ENCODE results near the gene KLHL21. TPM values are rescaled to one million over a fixed set of nuclear protein-coding genes. Genes with fewer than 3 reads are reported as not detected.

KLHL21 gene
- total and polyA plus RNA-seq, 2 donors (not counting 1 experiment from before 2014, with no cell fraction given), result 14.4 to 29.9 TPM

DNA sequence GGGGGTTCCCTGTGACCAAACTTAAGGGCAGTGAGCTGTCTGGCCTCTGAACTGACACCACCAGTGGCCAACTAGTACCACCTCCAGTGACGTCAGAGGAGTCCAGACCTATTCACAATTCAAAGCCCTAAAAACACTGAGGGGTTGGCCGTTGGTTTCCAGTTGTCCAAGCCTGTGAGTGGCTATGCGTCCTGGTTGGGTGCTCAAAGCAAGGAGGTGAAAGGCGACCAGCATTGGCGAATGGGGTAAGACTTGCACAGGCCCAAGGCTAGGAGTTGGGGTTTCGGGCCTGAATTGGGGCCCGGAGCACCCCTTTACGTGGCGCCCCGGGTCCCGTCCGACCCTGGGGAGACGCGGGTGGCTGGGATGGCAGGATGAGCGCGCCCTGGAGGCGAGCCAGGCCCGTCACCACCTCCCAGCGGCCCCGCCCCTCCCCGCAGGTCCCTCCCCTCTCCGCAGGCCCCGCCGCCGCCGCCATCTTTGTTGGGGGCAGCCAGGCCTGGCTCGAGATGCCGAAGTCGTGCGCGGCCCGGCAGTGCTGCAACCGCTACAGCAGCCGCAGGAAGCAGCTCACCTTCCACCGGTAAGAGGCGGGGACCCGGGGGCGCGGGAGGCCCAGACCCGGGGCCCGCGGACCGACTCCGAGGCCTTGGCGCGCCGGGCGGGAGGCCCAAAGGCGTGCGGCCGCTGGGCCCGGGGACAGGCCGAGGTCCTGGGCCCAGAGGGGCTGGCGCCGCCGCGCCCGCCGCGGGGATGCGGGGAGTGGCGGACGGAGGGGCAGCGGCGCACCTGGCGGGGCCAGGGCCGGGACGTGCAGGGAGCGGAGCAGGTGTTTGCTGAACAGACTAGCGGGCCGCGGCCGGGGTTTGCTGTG, 22.3 kb upstream of the KLHL21 start, which contains the start of gene THAP3:
THAP3 (plus strand) TSS at position 159 of the 874 bp plus-strand sequence; CDS start at position 510, 351 bp downstream.
- peak within 1 kb of the TSS; percentile 72 for H3K9ac ChIP-seq (ENCODE audit: low read length)
- 2% methylated on average over 72 of the region's 73 CpGs for WGBS (ENCODE audit: insufficient coverage)
- peak within 1 kb of the TSS; percentile 84 for H3K4me2 ChIP-seq (replicated peaks; ENCODE audit: low read depth, low read length, poor library complexity, severe bottlenecking)
- peaks cover 46% of the 10 kb centered on the region for H3K79me2 ChIP-seq (ENCODE audit: control insufficient read depth, insufficient read depth, low read length)
- H3K27ac ChIP-seq (ENCODE audit: low read length in 2 of 2), result peak within 1 kb of the TSS in 1 of 2 donors; percentile 27
- Mint-ChIP-seq H3K4me1 (peaks cover 31% of the 10 kb centered on the region), H3K9me3 (ENCODE audit: insufficient read depth) (no peaks in the 10 kb centered on the region), H3K4me3 (peak within 1 kb of the TSS; percentile 93), H3K27me3 (no peaks in the 10 kb centered on the region), H3K27ac (peak within 1 kb of the TSS; percentile 81)
- ATAC-seq (ENCODE audit: low read depth), result peak; percentile 98
- peaks cover 38% of the 10 kb centered on the region for H4K20me1 ChIP-seq (ENCODE audit: control insufficient read depth, insufficient read depth, low read length, poor library complexity, severe bottlenecking)
- H3K9me3 ChIP-seq (ENCODE audit: control extremely low read depth in 1 of 3, control insufficient read depth in 2 of 3, insufficient read depth in 1 of 3, low read length in 2 of 3), result no peaks in the 10 kb centered on the region
- peaks cover 13 to 32% of the 10 kb centered on the region in 2 donors for H3K4me1 ChIP-seq (ENCODE audit: control insufficient read depth in 2 of 2, insufficient read depth in 2 of 2, low read length in 2 of 2)
- H3K36me3 ChIP-seq (replicated peaks in 1 of 2; ENCODE audit: control extremely low read depth in 1 of 2, control insufficient read depth in 1 of 2, extremely low read depth in 1 of 2, insufficient read depth in 2 of 2, low read length in 1 of 2), result peaks cover 3 to 26% of the 10 kb centered on the region in 2 experiments
- POLR2A ChIA-PET, result interaction anchor here (0.7 to 1.6 kb wide), 3 partner anchors 11 to 40 kb away, joined by 3 to 8 read pairs (median 4); partner anchors contain the start of gene PHF13
- CTCF ChIA-PET, result interaction anchor here (0.6 to 2.5 kb wide), 4 partner anchors 21 to 67 kb away, joined by 3 to 16 read pairs (median 4); partner anchors contain the start of gene KLHL21
- peak; percentile 92 for DNase-seq
- H2AFZ ChIP-seq (ENCODE audit: insufficient read depth, low read depth, low read length, poor library complexity, severe bottlenecking), result peak within 1 kb of the TSS; percentile 78
- TF ChIP-seq, protein P1, sequence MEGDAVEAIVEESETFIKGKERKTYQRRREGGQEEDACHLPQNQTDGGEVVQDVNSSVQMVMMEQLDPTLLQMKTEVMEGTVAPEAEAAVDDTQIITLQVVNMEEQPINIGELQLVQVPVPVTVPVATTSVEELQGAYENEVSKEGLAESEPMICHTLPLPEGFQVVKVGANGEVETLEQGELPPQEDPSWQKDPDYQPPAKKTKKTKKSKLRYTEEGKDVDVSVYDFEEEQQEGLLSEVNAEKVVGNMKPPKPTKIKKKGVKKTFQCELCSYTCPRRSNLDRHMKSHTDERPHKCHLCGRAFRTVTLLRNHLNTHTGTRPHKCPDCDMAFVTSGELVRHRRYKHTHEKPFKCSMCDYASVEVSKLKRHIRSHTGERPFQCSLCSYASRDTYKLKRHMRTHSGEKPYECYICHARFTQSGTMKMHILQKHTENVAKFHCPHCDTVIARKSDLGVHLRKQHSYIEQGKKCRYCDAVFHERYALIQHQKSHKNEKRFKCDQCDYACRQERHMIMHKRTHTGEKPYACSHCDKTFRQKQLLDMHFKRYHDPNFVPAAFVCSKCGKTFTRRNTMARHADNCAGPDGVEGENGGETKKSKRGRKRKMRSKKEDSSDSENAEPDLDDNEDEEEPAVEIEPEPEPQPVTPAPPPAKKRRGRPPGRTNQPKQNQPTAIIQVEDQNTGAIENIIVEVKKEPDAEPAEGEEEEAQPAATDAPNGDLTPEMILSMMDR (IDR thresholded peaks at IDR 0.05), result peak; percentile 57
- no peak for TF ChIP-seq EZH2 (IDR thresholded peaks at IDR 0.05; ENCODE audit: borderline replicate concordance, insufficient read depth, low read depth, low read length, poor library complexity, severe bottlenecking)
- H3K27me3 ChIP-seq (replicated peaks in 1 of 4; ENCODE audit: control extremely low read depth in 1 of 4, control insufficient read depth in 3 of 4, insufficient read depth in 4 of 4, low read length in 3 of 4), result no peaks in the 10 kb centered on the region
- peak within 1 kb of the TSS; percentile 61 to 80 (median 62) for H3K4me3 ChIP-seq (ENCODE audit: control extremely low read depth in 1 of 5, extremely low read depth in 1 of 5, insufficient read depth in 1 of 5, low read depth in 2 of 5, low read length in 4 of 5)
- intact Hi-C loops (cut with micrococcal nuclease), result loop anchor here (1.0 to 5.0 kb wide), 6 partner anchors 12 to 426 kb away; partner anchors contain the start of genes DNAJC11, KLHL21, NOL9 and PHF13

Data from B cell (primary cell).